GM19455 (cell line): Measurements from ENCODE around the gene MAP3K10.
"Not testable (repeated sequence)": the region's sequence is repeated elsewhere in the genome, so short reads cannot be mapped to it uniquely, and the experiment has no call there.

ENCODE experiments used
- ATAC-seq: cut with Tn5 transposase; IDR thresholded peaks from one replicate; pipeline ENCODE4 v1.9.1; 2021; ENCODE audit not compliant: unreplicated experiment

MAP3K10 gene

GRCh38 chr19:40171293-40171692 is 19.9 kb upstream of the MAP3K10 start:
- not testable (repeated sequence) for ATAC-seq

DNA sequence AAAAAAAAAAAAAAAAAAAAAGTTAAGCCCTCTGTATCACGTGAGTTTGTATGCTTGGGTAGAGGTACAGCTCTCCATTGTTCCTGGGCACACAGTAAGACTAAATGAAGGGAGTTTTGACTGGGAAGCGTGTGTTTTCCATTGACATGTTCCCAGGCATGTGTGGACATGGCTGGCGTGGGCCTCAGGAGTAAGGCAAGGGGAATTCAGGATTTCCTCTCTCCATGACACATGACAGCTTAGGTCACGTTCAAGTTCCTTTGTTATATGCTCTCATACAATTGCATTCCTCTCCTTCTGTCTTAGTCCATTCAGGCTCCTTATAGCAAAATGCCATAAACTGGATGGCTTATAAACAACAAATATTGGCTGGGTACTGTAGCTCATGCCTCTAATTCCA is 17.1 kb upstream of the MAP3K10 start:
- ATAC-seq = no peak

DNA sequence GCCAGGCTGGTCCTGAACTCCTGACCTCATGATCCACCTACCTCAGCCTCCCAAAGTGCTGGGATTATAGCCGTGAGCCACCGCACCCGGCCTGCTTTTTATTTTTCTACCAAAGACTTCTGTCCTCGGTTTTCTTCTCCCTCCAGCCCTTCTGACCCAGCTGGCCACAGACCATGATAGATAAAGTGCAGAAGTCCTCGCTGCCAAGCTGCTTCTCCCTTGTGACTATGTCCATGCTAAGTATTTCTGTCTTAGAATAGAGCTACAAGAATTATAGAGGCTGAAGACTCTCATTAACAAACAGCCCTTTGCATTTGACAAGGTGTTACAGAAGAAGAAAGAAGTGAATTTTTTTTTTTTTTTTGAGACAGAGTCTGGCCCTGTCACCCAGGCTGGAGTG is 15.4 kb upstream of the MAP3K10 start:
- no peak for ATAC-seq

GRCh38 chr19:40177286-40178070 is 13.7 kb upstream of the MAP3K10 start:
- no peak for ATAC-seq

DNA sequence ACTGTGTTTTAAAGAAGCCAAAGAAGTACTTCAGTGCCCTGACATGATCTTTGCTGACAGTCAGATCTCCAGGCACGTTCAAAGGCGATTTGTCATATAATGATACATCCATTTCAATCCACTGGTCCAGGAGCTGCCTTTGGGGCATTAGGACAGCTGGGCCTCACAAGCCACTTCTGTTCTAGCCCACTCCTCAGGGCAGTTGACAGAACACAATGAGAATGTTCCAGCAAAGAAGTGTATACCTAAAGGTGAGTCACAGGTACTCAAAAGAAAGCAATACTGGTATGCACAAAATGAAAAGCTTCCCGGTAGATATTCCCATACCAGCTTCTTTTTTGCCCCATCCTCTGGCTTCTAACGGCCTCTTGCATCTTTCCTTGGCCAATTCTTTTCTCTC is 12.5 kb upstream of the MAP3K10 start:
- no peak for ATAC-seq

- no peak for ATAC-seq
These were observed 7.0 kb upstream of the MAP3K10 start for GRCh38 chr19:40184273-40184672.

GRCh38 chr19:40191836-40192646 is 815 bp downstream of the MAP3K10 start:
- peak; percentile 27 for ATAC-seq

DNA sequence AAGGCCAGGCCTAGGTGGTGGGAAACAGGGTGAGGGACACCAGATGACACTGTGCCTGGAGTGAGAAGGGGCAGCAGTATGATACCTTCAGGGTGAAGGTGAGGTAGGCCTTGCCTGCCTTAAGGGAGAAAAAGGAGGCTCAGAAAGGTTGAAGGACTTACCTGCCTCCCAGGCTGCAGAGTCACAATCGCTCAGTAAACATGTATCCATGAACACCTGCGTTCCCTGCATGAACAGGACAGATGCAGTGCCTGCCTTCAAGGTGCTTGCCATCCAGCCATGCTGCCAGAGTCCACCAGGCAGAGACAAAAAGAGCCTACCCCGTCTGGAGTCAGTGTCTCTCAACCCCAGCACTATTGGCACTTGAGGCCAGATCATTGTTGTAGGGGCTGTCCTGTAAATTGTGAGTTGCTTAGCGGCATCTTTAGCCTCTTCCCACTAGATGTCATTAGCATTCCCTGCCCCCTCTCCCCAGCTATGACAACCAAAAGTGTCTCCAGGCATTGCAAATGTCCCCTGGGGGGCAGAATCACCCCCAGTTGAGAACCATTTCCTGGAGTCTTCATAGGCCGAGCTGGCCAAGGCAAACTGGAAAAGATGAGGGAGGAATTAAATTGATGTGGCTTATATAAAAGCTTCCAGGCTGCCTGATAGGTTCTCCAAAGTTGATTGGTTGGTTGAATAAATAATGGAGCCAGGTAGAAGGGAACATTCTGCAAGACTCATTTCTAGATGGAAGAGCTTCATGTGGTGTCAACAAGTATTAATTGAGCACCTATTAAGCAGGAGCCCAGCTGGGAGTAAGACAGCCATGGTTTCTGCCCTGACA is 1.7 kb downstream of the MAP3K10 start:
- no peak for ATAC-seq

DNA sequence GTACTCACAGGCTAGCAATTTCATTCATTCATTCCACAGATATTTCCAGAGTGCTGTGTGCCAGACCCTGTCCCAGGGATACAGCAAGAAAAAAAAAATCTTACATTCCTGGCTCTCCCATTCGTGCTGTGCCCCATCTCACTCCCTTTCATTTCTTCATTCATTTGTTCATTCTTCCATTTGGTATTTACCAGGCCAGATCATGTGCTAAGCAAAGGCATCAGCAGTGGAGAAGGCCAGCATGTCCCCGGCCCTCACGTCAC is 2.3 kb downstream of the MAP3K10 start:
- no peak for ATAC-seq

DNA sequence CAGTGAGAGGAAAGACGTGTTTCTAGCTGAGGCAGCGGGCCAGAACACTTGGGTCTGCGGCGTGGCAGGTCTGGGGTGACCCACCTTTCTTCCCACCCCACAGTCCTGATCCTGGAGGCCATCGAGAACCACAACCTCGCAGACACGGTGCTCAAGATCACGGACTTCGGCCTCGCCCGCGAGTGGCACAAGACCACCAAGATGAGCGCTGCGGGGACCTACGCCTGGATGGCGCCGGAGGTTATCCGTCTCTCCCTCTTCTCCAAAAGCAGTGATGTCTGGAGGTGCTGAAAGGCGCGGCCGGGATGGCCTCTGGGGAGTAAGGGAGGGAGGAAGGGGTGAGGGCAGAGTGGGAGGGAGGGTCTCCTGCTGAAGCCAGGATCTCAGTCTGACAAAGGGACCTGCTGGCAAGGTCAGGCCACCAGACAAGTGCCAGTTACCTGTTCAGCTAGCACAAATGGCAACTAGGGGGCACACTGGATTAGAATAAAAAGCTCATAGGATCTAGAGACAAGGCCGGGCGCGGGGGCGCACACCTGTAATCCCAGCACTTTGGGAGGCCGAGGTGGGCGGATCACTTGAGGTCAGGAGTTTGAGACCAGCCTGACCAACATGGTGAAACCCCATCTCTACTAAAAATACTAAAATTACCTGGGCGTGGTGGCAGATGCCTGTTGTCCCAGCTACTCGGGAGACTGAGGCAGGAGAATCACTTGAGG is 7.2 kb downstream of the MAP3K10 start:
- no peak for ATAC-seq

DNA sequence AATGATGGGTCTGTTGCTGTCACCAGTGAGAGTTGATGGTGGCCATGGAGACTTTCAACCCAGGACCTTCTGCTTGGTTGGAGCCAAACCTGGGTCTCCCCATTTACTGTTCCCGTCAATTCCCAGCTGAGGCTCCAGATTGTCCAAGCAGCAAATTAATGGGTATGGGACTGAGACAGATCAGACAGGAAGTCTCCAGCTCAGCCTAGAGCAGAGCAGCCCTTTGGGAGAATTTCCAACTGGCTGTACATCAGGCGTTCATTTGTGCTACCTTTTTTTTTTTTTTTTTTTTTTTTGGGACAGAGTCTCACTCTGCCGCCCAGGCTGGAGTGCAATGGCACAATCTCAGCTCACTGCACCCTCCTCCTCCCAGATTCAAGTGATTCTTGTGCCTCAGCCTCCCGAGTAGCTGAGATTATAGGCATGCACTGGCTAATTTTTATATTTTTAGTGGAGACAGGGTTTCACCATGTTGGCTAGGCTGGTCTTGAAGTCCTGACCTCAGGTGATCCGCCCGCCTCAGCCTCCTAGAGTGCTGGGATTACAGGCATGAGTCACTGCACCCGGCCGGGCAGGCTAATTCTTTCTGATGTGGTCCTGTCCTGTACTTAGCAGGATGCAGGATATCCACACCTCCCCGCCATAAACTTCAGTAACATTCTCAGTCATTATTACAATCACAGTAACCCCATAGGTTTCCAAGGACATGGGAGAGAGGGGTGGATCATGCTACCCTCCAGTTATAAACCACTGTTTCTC is 9.3 kb downstream of the MAP3K10 start:
- ATAC-seq = no peak

GRCh38 chr19:40204381-40204780 is 13.2 kb downstream of the MAP3K10 start:
- ATAC-seq = no peak

DNA sequence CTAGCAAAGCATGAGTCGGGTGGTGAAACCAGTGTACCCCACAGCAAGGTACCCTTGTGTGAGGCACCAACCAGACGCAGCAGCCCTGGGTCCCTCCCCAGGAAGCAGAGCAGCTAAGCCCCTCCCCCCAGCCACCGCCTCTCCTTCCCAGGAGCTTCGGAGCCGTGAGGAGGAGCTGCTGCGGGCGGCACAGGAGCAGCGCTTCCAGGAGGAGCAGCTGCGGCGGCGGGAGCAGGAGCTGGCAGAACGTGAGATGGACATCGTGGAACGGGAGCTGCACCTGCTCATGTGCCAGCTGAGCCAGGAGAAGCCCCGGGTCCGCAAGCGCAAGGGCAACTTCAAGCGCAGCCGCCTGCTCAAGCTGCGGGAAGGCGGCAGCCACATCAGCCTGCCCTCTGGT is 14.5 kb downstream of the MAP3K10 start:
- no peak for ATAC-seq

DNA sequence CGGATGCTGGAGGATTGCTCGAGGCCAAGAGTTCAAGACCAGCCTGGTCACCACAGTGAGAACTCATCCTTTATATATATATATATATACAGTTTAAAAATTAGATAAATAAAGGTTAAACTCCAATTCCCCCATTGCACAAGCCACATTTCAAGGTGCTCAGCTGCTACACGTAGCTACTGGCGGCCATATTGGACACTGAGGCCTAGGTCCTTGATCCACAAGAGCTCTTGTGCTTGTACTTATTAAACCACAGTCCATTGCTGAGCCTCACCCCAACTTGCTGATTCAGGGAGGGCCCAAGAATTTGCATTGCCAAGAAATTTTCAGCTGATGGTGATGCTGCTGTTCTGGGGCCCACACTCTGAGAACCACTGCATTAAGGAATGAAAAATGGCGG is 17.4 kb downstream of the MAP3K10 start:
- no peak for ATAC-seq

- ATAC-seq = no peak
These were observed 19.7 kb downstream of the MAP3K10 start for GRCh38 chr19:40210889-40211288.

- ATAC-seq = no peak
These were observed 22.1 kb downstream of the MAP3K10 start for GRCh38 chr19:40213251-40213829.

- ATAC-seq = no peak
These were observed 22.8 kb downstream of the MAP3K10 start for GRCh38 chr19:40213882-40214570.

DNA sequence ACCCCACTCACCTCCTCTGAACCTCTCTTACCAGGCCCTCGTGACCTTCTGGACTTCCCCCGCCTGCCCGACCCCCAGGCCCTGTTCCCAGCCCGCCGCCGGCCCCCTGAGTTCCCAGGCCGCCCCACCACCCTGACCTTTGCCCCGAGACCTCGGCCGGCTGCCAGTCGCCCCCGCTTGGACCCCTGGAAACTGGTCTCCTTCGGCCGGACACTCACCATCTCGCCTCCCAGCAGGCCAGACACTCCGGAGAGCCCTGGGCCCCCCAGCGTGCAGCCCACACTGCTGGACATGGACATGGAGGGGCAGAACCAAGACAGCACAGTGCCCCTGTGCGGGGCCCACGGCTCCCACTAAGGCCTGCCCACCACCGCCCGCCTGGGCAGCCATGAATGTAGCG is 23.7 kb downstream of the MAP3K10 start:
- no peak for ATAC-seq

DNA sequence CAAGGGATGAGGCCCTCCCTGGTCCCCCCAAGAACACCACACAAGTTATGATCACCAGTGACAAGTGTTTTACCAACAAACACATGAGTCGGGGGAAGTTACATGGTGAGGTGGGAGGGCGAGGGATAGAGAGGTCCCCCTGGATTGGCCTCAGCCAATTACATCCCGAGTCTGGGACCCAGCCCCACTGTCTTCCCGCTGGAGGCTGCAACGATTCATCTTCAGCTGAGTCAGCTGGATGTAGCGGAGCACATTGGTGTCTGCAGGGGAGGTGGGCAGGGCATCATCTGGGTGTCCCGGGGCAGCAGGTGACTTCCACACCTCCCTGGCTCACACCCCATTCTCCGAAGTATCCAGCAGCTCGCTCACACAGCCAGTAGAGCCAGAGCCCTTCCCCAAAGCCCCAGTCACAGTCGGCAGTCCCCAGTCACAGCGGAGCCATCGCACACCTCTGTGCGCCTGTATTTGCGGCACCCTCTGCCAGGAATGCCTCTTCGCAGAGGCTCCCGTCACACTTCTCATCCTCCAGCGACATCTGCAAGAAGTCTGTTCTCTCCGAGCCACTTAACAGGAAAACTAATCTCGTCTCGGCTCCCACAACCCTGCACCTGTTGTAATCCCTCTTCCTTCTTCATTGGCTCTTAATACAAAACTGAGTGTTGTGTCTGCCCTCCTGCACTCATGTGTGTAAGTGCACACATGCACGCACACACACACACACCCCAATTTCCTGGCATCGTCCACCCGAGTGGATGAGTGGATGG is 25.0 kb downstream of the MAP3K10 start:
- no peak for ATAC-seq
